ENCODE data around the gene ZNF391.
"Not testable (repeated sequence)": the region's sequence is repeated elsewhere in the genome, so short reads cannot be mapped to it uniquely, and the experiment has no call there.

The ZNF391 gene

GRCh38 chr6:27422651-27423332 is 34.2 kb downstream of the ZNF391 start:
- peak; percentile 48 for DNase-seq (ENCODE audit: low spot score)

DNA sequence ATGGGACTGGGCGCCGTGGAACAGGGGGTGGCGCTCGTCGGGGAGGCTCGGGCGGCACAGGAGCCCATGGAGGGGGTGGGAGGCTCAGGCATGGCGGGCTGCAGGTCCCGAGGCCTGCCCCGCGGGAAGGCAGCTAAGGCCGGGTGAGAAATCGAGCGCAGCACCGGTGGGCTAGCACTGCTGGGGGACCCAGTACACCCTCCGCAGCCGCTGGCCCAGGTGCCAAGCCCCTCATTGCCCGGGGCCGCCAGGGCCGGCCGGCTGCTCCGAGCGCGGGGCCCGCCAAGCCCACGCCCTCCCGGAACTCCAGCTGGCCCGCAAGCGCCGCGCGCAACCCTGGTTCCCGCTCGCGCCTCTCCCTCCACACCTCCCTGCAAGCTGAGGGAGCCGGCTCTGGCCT is 36.3 kb downstream of the ZNF391 start:
- not testable (repeated sequence) for DNase-seq (ENCODE audit: low spot score)

GRCh38 chr6:27426045-27426620 is 37.6 kb downstream of the ZNF391 start:
- no peak for DNase-seq (ENCODE audit: low spot score)

GRCh38 chr6:27428502-27428901 is 39.9 kb downstream of the ZNF391 start:
- no peak for DNase-seq (ENCODE audit: low spot score)

- DNase-seq (ENCODE audit: low spot score), result no peak
These were observed 40.4 kb downstream of the ZNF391 start for GRCh38 chr6:27428966-27429365.

DNA sequence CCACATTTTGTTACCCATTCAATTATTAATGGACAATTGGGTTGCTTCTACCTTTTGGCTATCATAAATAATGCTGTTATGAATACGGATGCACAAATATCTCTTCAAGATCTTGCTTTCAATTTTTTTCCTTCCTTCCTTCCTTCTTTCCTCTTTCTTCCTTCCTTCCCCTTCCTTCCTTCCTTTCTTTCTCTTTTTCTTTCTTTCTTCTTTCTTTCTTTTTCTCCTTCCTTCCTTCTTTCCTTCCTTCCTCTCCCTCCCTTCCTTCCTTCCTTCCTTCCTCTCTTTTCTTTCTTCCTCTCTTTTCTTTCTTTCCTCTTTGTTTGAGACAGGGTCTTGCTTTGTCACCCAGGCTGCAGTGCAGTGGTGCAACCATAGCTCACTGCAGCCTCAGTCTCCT is 45.2 kb downstream of the ZNF391 start:
- DNase-seq (ENCODE audit: low spot score), result no peak

DNA sequence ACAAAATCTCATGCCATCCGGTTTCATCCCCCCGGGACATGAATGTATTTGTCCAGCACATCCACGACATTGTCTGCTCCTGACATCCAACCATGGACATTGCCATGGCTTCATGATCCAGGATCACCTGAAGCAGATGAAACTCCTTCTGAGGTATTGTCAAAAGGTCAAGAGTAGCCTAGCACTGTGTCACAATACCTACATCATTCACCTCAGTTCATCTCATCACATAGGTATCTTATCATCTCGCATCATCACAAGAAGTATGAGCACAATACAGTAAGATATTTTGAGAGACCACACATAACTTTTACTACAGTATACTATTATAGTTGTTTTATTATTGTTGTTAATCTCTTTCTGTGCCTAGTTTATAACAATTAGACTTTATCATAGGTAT is 50.8 kb downstream of the ZNF391 start:
- no peak for DNase-seq (ENCODE audit: low spot score)

- no peak for DNase-seq (ENCODE audit: low spot score)
These were observed 52.4 kb downstream of the ZNF391 start for GRCh38 chr6:27441001-27441400.

DNA sequence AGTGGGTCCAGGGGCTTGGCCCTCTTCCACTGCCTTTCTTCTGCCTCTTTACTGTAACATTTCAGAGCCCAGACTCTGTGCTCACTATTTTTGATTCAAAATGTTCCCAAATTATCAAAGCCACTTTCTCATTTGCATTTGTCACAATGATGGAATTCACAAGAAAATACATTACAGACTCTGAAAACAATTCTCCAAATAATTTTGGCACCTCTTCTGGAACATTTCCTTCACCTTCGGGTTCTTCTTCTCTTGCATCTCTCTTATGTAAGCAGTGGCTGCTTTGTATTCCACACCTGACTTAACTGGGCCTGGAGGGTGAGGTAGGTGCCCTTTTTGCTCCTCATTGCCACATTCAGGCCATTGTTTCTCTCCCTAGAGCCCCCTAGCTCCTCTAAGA is 54.4 kb downstream of the ZNF391 start:
- DNase-seq (ENCODE audit: low spot score), result no peak

DNA sequence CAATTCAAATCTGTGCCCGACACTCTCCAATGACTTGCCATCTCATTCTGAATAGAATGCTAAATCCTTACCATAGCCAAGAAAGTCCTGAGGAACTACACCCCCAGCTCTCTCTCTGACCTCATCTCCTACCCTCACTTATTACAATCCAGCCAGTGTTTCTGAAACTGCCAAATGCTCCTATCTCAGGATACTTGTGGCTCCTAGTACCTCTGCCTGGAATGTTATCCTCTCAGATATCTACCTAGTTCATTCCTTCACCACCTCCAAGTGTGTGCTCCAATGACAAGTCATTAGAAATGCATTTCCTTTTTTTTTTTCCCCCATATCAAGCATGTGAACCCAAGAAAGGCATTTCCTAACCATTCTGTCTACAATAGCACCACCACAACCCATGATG is 59.9 kb downstream of the ZNF391 start:
- no peak for DNase-seq (ENCODE audit: low spot score)

- DNase-seq (ENCODE audit: low spot score), result no peak
These were observed 63.3 kb downstream of the ZNF391 start for GRCh38 chr6:27451660-27452390.

DNA sequence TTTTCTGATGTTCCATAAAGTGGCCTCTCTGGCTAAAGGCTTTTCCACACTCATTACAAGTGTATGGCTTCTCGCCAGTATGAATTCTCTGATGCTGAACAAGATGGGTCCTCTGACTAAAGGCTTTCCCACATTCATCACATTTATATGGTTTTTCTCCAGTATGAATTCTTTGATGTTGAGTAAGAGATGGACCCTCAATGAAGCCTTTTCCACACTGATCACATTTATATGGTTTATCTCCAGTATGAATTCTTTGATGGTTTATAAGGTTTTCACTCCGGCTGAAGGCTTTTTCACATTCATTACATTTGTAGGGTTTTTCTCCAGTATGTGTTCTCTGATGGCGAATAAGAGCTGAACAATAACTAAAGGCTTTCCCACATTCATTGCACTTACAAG is 63.9 kb downstream of the ZNF391 start:
- DNase-seq (ENCODE audit: low spot score), result no peak

Small RNA genes lying within 50 kb of the gene (small RNA-seq; reads per million reads assigned to genes)
- 0 reads per million in 2 experiments for gene MCFD2P1
